Activated naive CD8-positive, alpha-beta T cell treated with anti-CD3 and anti-CD28 coated beads, Interleukin-2, amount 10 ng/mL, durations not matched to agents 7 days and 5 days (primary cell): ENCODE measurements around the gene MAML3. TPM values are rescaled to one million over a fixed set of nuclear protein-coding genes. Genes with fewer than 3 reads are reported as not detected.

ENCODE experiments used
- ATAC-seq: fragments of 150-1000 bp; cut with Tn5 transposase; one replicate; pipeline ENCODE4 v1.10.0; 2021; ENCODE audit warnings: low read depth, moderate library complexity
- POLR2A ChIA-PET: fragments of 350-600 bp; sonication (Branson Sonifier 250); formaldehyde crosslinking; loops from one replicate; lab custom pipeline; 2021; ENCODE audit warnings: antibody characterized with exemption; lab: Charles Lee
- DNase-seq: peaks from one replicate; pipeline ENCODE4 v3.0.0; 2021
- H3K27ac Mint-ChIP-seq: one replicate; pipeline ENCODE4 v1.8.0; 2022; ENCODE audit warnings: mild to moderate bottlenecking, mixed read lengths
- H3K27me3 Mint-ChIP-seq: one replicate; pipeline ENCODE4 v1.8.0; 2022; ENCODE audit warnings: mild to moderate bottlenecking, moderate library complexity, mixed read lengths
- H3K36me3 Mint-ChIP-seq: one replicate; pipeline ENCODE4 v1.8.0; 2021; ENCODE audit warnings: mild to moderate bottlenecking, mixed read lengths
- H3K4me1 Mint-ChIP-seq: one replicate; pipeline ENCODE4 v1.8.0; 2021; ENCODE audit warnings: mixed read lengths
- H3K4me3 Mint-ChIP-seq: one replicate; pipeline ENCODE4 v1.8.0; 2022; ENCODE audit warnings: mild to moderate bottlenecking, moderate library complexity, mixed read lengths
- H3K9me3 Mint-ChIP-seq: one replicate; pipeline ENCODE4 v1.8.0; 2021; ENCODE audit warnings: mixed read lengths
- total RNA-seq, 2 experiments: library from RNA; stranded (reverse); gene quantifications; one replicate each; pipeline ENCODE4 v1.2.3, GENCODE V29; 2021

The MAML3 gene
- total RNA-seq, 2 experiments from 2014 or later = 4.6 to 4.7 TPM

GRCh38 chr4:139753686-139754085 is 400.3 kb downstream of the MAML3 start:
- no peaks in the 10 kb centered on the region for H3K9me3 Mint-ChIP-seq
- H3K27me3 Mint-ChIP-seq = peaks cover 2% of the 10 kb centered on the region
- H3K4me3 Mint-ChIP-seq = no peak overlapping the region
- H3K4me1 Mint-ChIP-seq = peaks cover 15% of the 10 kb centered on the region
- H3K36me3 Mint-ChIP-seq = peaks cover 4% of the 10 kb centered on the region
- DNase-seq (no peak), ATAC-seq (no peak)
- POLR2A ChIA-PET = no interaction called here
- H3K27ac Mint-ChIP-seq = no peak overlapping the region

DNA sequence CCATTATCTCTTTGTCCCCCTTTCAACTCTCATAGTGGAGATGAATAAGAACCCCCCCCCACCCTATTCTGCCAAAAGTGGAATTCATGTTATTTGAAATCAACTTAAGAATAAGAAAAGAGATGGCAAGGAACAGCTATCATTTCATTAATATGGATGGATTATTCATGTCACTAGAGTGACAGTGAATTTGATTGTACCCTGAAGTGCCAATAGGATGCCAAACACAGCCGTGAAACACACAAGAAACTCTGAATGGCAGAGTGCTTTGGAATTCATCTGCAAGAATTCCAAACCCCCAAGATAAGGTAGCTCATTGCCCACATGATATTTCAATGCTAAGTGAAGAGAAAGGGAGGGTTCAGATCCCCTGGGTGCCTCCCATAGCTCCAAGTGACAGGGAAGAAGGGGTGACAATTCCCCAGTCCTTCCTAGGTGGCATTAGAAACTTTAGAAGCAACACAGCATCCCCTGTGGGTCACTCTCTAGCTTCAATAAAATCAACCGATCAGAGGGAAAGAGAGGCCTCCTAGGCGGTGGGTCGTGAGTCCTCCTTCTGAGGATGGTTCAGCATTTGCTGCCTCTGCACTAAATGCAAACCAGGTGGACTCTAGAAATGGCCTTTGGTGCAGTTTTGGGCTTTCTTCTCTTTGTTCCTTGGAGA is 404.0 kb downstream of the MAML3 start:
- POLR2A ChIA-PET = no interaction called here
- Mint-ChIP-seq H3K27ac (no peak overlapping the region), H3K4me1 (peaks cover 12% of the 10 kb centered on the region), H3K27me3 (peaks cover 2% of the 10 kb centered on the region), H3K4me3 (no peak overlapping the region), H3K9me3 (no peaks in the 10 kb centered on the region), H3K36me3 (peaks cover 2% of the 10 kb centered on the region)
- no peak for ATAC-seq
- DNase-seq = no peak

DNA sequence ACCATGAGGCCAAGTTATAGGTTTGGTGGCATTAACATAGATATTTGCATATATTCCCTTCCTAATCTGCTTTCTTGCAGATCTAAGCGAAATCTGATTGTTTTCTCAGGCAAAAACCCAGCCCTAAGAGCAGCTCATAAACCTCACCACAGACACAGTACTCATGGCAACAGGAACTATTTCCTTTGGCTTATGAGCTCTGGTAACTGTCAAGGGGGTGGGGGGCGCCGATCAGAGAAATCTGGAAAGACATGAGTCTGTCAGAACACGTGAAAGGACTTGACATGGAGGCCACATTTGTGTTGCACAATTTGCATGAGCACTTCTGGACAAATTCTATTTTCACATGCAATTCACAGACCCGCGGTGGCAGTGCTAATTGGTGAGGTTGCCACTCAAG is 404.6 kb downstream of the MAML3 start:
- POLR2A ChIA-PET = no interaction called here
- Mint-ChIP-seq H3K36me3 (peaks cover 2% of the 10 kb centered on the region), H3K9me3 (no peaks in the 10 kb centered on the region), H3K27ac (no peak overlapping the region), H3K27me3 (peaks cover 2% of the 10 kb centered on the region), H3K4me1 (peaks cover 12% of the 10 kb centered on the region), H3K4me3 (no peak overlapping the region)
- ATAC-seq (no peak), DNase-seq (no peak)

DNA sequence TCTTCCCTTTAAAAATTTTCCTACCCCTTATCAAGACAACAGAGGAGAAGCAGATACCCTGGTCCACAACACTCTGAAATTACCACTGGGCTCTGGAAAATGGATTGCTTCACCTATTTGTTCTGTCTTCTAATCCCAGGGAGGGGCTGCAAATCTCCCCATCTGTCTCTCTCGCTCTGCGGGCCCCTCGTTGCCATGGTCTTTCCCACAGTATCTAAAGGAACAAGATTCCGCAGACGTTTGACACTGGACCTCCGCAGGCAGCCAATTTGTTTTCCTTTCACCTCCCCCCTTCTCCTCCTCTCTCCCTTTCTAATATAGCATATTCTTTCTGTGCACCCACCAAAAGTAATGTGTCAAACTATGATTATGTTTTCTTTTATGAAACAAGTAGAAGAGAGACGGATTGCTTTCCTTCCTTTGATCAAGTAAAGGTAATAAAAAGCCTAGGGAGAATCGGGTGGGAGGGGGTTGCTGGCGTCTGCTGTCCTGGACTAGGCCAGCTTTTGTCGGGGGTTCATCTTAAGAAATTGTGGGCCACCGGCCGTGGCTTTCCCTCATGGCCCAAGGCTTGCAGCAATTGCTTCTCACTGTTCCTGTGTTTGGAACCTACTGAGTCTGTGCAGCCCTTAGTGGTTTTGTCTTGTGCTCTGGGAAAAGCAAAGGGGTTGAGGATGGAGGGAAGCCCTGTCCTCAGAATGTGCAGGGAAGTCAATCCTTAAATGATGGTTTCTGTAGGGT is 407.4 kb downstream of the MAML3 start:
- H3K4me1 Mint-ChIP-seq = peaks cover 12% of the 10 kb centered on the region
- no peak overlapping the region for H3K27ac Mint-ChIP-seq
- no peak for ATAC-seq
- no peak overlapping the region for H3K4me3 Mint-ChIP-seq
- H3K36me3 Mint-ChIP-seq = peaks cover 2% of the 10 kb centered on the region
- no peaks in the 10 kb centered on the region for H3K9me3 Mint-ChIP-seq
- H3K27me3 Mint-ChIP-seq = no peaks in the 10 kb centered on the region
- POLR2A ChIA-PET = no interaction called here
- DNase-seq = no peak

DNA sequence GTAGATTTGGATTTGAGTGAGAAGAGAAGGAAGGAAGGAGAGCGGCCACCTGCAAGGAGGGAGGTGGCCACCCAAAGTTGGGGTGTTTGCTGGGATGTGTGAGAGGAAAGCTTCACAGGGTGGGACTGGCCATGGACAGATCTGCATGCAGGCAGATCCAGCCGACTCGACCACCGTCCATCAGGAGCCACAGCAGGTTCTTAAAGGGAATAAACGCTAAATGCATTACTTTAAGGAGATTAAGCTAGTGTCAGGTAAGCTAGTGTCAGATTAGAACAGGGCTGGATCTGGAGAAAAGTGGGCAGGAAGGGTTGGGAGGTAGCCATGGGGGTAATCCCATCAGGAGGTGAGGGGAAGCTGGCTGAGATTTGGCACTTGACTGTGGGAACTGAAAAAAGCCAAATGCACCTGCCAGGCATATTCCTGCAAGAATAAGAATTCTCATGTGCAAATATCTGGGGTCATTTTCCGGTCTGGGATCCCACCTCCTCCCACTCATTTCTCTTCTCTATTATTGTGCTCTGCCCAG is 408.8 kb downstream of the MAML3 start:
- POLR2A ChIA-PET = no interaction called here
- no peak overlapping the region for H3K27ac Mint-ChIP-seq
- no peaks in the 10 kb centered on the region for H3K27me3 Mint-ChIP-seq
- no peak overlapping the region for H3K4me3 Mint-ChIP-seq
- DNase-seq (no peak), ATAC-seq (no peak)
- H3K9me3 Mint-ChIP-seq = no peaks in the 10 kb centered on the region
- H3K4me1 Mint-ChIP-seq = peaks cover 12% of the 10 kb centered on the region
- H3K36me3 Mint-ChIP-seq = peaks cover 2% of the 10 kb centered on the region

GRCh38 chr4:139744232-139744631 is 409.8 kb downstream of the MAML3 start:
- no peak for ATAC-seq
- DNase-seq = no peak
- POLR2A ChIA-PET = no interaction called here
- no peaks in the 10 kb centered on the region for H3K9me3 Mint-ChIP-seq
- H3K4me3 Mint-ChIP-seq = no peak overlapping the region
- peaks cover 2% of the 10 kb centered on the region for H3K36me3 Mint-ChIP-seq
- H3K27me3 Mint-ChIP-seq = no peaks in the 10 kb centered on the region
- H3K4me1 Mint-ChIP-seq = peaks cover 8% of the 10 kb centered on the region
- H3K27ac Mint-ChIP-seq = no peak overlapping the region

DNA sequence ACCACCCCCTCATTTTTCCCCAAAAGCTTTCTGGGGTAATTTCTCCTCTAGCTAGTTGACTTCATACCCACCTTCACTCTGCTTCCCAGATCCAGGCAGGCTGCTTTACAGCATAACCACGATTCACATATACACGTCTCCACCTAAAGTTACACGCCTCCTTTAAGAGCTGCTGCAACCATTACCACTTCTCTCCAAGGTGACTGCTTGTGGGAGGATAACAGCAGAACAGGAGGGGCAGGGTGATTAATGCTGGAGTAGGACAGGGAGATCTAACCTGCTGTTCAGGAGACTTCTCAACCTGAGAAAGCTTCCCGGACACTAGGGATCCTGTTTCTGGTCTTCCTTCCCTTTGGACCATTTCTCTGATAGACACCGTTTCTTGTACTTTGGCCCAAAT is 411.0 kb downstream of the MAML3 start:
- Mint-ChIP-seq H3K4me3 (no peak overlapping the region), H3K36me3 (no peaks in the 10 kb centered on the region), H3K27me3 (peaks cover 3% of the 10 kb centered on the region), H3K4me1 (peaks cover 3% of the 10 kb centered on the region), H3K27ac (no peak overlapping the region), H3K9me3 (no peaks in the 10 kb centered on the region)
- POLR2A ChIA-PET = no interaction called here
- no peak for ATAC-seq
- DNase-seq = no peak

- no peak overlapping the region for H3K27ac Mint-ChIP-seq
- no peak overlapping the region for H3K4me3 Mint-ChIP-seq
- ATAC-seq = no peak
- no peak for DNase-seq
- POLR2A ChIA-PET = no interaction called here
- H3K36me3 Mint-ChIP-seq = no peaks in the 10 kb centered on the region
- peaks cover 20% of the 10 kb centered on the region for H3K27me3 Mint-ChIP-seq
- no peaks in the 10 kb centered on the region for H3K9me3 Mint-ChIP-seq
- peaks cover 5% of the 10 kb centered on the region for H3K4me1 Mint-ChIP-seq
These were observed 413.4 kb downstream of the MAML3 start for GRCh38 chr4:139740531-139741041.

- POLR2A ChIA-PET = no interaction called here
- ATAC-seq (no peak), DNase-seq (no peak)
- Mint-ChIP-seq H3K36me3 (no peaks in the 10 kb centered on the region), H3K4me1 (peaks cover 6% of the 10 kb centered on the region), H3K27me3 (peaks cover 22% of the 10 kb centered on the region), H3K4me3 (no peak overlapping the region), H3K27ac (no peak overlapping the region), H3K9me3 (no peaks in the 10 kb centered on the region)
These were observed 413.9 kb downstream of the MAML3 start for GRCh38 chr4:139740121-139740520.

- Mint-ChIP-seq H3K4me1 (peaks cover 11% of the 10 kb centered on the region), H3K36me3 (no peaks in the 10 kb centered on the region), H3K27ac (no peak overlapping the region), H3K9me3 (no peaks in the 10 kb centered on the region), H3K4me3 (no peak overlapping the region), H3K27me3 (peaks cover 30% of the 10 kb centered on the region)
- ATAC-seq = no peak
- POLR2A ChIA-PET = no interaction called here
- no peak for DNase-seq
These were observed 415.0 kb downstream of the MAML3 start for GRCh38 chr4:139738846-139739613.

DNA sequence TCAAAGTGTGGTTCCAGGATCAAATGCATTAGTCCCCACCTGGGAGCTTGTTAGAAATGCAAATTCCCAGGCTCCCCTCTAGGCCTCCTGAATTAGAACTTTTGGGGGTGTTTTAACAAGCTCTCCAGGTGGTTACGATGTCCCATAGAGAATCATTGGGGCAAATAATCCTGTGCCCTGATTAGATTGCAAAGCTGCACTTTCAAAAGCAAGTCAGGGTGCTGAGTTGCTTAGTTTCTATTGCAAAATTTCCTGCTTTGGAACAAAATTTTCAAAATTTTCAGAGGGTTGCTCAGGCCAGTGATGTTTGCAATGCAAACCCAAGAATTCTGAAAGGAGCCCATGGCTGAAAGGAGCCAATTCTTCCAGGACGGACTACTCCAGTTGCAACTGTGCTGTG is 417.3 kb downstream of the MAML3 start:
- no peak for ATAC-seq
- no peak for DNase-seq
- POLR2A ChIA-PET = interaction anchor here (1.0 kb wide), 1 partner anchor 507 kb away, joined by 3 read pairs; no protein-coding TSS in a partner anchor
- H3K4me3 Mint-ChIP-seq = no peak overlapping the region
- H3K36me3 Mint-ChIP-seq = no peaks in the 10 kb centered on the region
- no peak overlapping the region for H3K27ac Mint-ChIP-seq
- no peaks in the 10 kb centered on the region for H3K9me3 Mint-ChIP-seq
- peaks cover 30% of the 10 kb centered on the region for H3K27me3 Mint-ChIP-seq
- H3K4me1 Mint-ChIP-seq = peaks cover 11% of the 10 kb centered on the region

DNA sequence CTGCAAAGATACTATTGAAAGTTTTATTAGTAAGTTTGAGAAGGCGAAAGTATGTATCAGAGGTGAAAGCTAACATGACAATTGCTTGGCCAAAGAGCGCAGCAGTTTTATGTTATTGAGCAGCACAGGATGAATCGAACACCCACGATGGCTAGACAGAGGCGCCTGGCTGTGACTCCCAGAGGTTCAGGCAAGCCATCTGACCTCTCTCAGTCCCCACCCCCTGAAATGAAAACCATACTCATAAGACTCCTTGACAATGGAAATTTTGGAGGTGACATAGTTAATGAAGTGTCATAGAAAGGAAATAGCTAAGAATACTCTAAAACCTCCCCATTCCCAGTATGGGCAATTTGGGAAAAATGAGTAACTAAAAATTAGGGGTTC is 417.7 kb downstream of the MAML3 start:
- ATAC-seq = no peak
- POLR2A ChIA-PET = no interaction called here
- no peak for DNase-seq
- Mint-ChIP-seq H3K9me3 (no peaks in the 10 kb centered on the region), H3K27ac (no peak overlapping the region), H3K27me3 (peaks cover 30% of the 10 kb centered on the region), H3K36me3 (no peaks in the 10 kb centered on the region), H3K4me3 (peak overlapping the region; percentile 80), H3K4me1 (peaks cover 11% of the 10 kb centered on the region)
